Esophagus muscularis mucosa (tissue), 4 donors: ENCODE measurements around the gene ZNF804B. TPM values are rescaled to one million over a fixed set of nuclear protein-coding genes. Genes with fewer than 3 reads are reported as not detected.

ENCODE experiments used
- DNase-seq: peaks from one replicate; pipeline ENCODE4 v3.0.0-alpha.2; 2017; ENCODE audit errors: extremely low spot score
- H3K27ac ChIP-seq, 4 donors: fragments of 200-600 bp; sonication (generic); replicated peaks in 1 of 4; 1 replicate in 3 of 4; 2 replicates in 1 of 4; pipeline ENCODE4 v1.5.1; 2016 to 2019; ENCODE audit warnings: mild to moderate bottlenecking in 1 of 4
- H3K27me3 ChIP-seq, 4 donors: fragments of 200-600 bp; sonication (generic); one replicate each; pipeline versions ENCODE4 v1.5.1 to v1.6.0; 2016 to 2019
- H3K36me3 ChIP-seq, 4 donors: fragments of 200-600 bp; sonication (generic); one replicate each; pipeline ENCODE4 v1.5.1; 2016 to 2019
- H3K4me1 ChIP-seq, 4 donors: fragments of 200-600 bp; sonication (generic); one replicate each; pipeline ENCODE4 v1.5.1; 2016 to 2019
- H3K4me3 ChIP-seq, 4 donors: fragments of 200-600 bp; sonication (generic); 1 replicate in 2 of 4; 2 replicates in 2 of 4; pipeline ENCODE4 v1.5.1; 2016 to 2019; ENCODE audit warnings: mild to moderate bottlenecking in 4 of 4, moderate library complexity in 1 of 4
- H3K9me3 ChIP-seq, 4 donors: fragments of 200-600 bp; sonication (generic); 1 replicate in 3 of 4; 2 replicates in 1 of 4; pipeline ENCODE4 v1.5.1; 2016 to 2019
- EP300 ChIP-seq: sonication (generic); formaldehyde crosslinking; IDR thresholded peaks from one replicate; pipeline ENCODE4 v1.6.1; 2017; ENCODE audit warnings: antibody characterized with exemption
- POLR2A ChIP-seq: fragments of 450-650 bp; IDR thresholded peaks from one replicate; pipeline ENCODE4 v1.6.1; 2017; ENCODE audit warnings: antibody characterized with exemption, moderate library complexity, mild to moderate bottlenecking, low read depth
- POLR2AphosphoS5 ChIP-seq, 2 donors: sonication (generic); formaldehyde crosslinking; IDR thresholded peaks; one replicate each; pipeline ENCODE4 v1.6.1; 2017; ENCODE audit warnings: antibody characterized with exemption in 2 of 2
- WGBS: methylation state at CpG from one replicate; pipeline ENCODE4 v1.1.5; 2018; 5-methylcytosine and 5-hydroxymethylcytosine counted together
- intact Hi-C: fragments of 100-400 bp; cut with DNase I; formaldehyde crosslinking; loops from one replicate; pipeline ENCODE4 v1.15.1; 2023
- total RNA-seq, 4 donors: library from RNA; depleted of rRNA; stranded (reverse); fragments of >200 nt; gene quantifications; one replicate each; pipeline versions ENCODE4 v1.1.0 to v1.2.1, GENCODE V29; 2016
- TF ChIP-seq, protein P1 (sequence below), 3 experiments: fragments of 200-600 bp in 2 of 3; fragments of 450-650 bp in 1 of 3; sonication (generic) in 2 of 3; IDR thresholded peaks; one replicate each; pipeline ENCODE4 v1.5.1; 2017 to 2019; ENCODE audit warnings: antibody characterized with exemption in 3 of 3, mild to moderate bottlenecking in 2 of 3, moderate library complexity in 1 of 3

The ZNF804B gene
- total RNA-seq, 4 donors from 2014 or later = not detected

GRCh38 chr7:88806280-88807037 is 47.0 kb downstream of the ZNF804B start:
- H3K4me1 ChIP-seq = no peaks in the 10 kb centered on the region
- no peak for DNase-seq
- no peak overlapping the region for H3K4me3 ChIP-seq
- intact Hi-C loops = no loop called here
- H3K27me3 ChIP-seq = no peaks in the 10 kb centered on the region
- no peak overlapping the region for H3K27ac ChIP-seq
- TF ChIP-seq EP300 = no peak
- TF ChIP-seq POLR2AphosphoS5 (IDR thresholded peaks at IDR 0.05) = no peak
- TF ChIP-seq POLR2A = no peak
- TF ChIP-seq, protein P1, sequence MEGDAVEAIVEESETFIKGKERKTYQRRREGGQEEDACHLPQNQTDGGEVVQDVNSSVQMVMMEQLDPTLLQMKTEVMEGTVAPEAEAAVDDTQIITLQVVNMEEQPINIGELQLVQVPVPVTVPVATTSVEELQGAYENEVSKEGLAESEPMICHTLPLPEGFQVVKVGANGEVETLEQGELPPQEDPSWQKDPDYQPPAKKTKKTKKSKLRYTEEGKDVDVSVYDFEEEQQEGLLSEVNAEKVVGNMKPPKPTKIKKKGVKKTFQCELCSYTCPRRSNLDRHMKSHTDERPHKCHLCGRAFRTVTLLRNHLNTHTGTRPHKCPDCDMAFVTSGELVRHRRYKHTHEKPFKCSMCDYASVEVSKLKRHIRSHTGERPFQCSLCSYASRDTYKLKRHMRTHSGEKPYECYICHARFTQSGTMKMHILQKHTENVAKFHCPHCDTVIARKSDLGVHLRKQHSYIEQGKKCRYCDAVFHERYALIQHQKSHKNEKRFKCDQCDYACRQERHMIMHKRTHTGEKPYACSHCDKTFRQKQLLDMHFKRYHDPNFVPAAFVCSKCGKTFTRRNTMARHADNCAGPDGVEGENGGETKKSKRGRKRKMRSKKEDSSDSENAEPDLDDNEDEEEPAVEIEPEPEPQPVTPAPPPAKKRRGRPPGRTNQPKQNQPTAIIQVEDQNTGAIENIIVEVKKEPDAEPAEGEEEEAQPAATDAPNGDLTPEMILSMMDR (IDR thresholded peaks at IDR 0.05) = no peak
- 80% methylated on average over 2 of the region's 2 CpGs for WGBS
- H3K9me3 ChIP-seq = no peaks in the 10 kb centered on the region
- no peaks in the 10 kb centered on the region for H3K36me3 ChIP-seq

DNA sequence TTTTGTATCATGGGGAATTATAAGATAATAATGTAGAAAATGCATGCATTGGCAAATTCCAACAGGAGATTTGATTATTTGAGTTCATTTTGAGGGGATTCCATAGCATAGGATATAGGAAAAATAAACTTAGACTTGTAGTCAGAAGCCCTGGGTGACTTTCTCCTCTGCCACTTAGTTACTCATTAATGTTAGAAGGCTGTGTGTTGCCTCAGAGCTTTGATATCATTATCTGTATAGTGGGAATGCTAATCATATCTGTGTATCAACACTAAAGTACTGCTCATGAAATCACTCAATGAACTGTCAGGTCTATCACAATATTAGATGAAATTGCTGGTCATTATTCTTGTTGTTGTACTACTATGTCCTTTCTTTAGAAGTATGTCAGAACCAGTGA is 59.1 kb downstream of the ZNF804B start:
- Histone ChIP-seq H3K36me3 (no peaks in the 10 kb centered on the region), H3K4me3 (no peak overlapping the region), H3K27me3 (no peaks in the 10 kb centered on the region), H3K9me3 (no peaks in the 10 kb centered on the region), H3K4me1 (no peaks in the 10 kb centered on the region), H3K27ac (no peak overlapping the region)
- DNase-seq = no peak
- TF ChIP-seq, protein P1 (IDR thresholded peaks at IDR 0.05) = no peak
- TF ChIP-seq POLR2A (no peak), POLR2AphosphoS5 (IDR thresholded peaks at IDR 0.05) (no peak), EP300 (no peak)
- intact Hi-C loops = no loop called here

GRCh38 chr7:88826222-88826621 is 66.7 kb downstream of the ZNF804B start:
- Histone ChIP-seq H3K27ac (no peak overlapping the region), H3K27me3 (no peaks in the 10 kb centered on the region), H3K4me1 (no peaks in the 10 kb centered on the region), H3K9me3 (no peaks in the 10 kb centered on the region), H3K4me3 (no peak overlapping the region), H3K36me3 (no peaks in the 10 kb centered on the region)
- TF ChIP-seq EP300 (no peak), POLR2AphosphoS5 (IDR thresholded peaks at IDR 0.05) (no peak), POLR2A (no peak)
- TF ChIP-seq, protein P1 (IDR thresholded peaks at IDR 0.05) = no peak
- WGBS = 71% methylated on average over 3 of the region's 3 CpGs
- intact Hi-C loops = no loop called here
- no peak for DNase-seq

DNA sequence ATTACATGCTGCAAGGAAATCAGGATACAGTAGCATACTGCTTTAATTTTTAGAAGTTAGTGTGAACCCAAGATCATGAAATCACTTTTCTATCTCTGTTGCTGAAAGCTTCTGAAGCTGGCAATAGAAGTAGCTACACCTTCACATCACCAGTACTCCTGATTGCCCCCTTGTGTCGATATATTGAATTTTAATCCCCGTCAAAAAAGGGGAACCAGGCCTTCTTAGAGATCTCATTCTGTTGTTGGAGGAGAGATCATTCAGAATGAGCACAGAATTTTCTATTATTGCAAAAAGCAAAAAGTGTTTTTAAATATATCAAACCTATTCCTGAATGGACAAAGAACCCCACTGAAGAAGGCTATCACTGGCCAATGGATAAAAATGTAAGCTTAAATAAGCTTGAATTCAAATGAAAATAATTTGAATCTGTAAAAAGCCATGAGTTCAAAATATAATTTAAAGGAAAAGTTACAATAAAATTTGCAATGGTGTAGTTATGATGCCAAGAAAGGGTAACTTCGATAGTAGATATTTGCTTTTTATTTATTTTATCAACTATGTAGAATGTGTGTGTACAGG is 75.7 kb downstream of the ZNF804B start:
- no peak for DNase-seq
- Histone ChIP-seq H3K27me3 (no peaks in the 10 kb centered on the region), H3K4me3 (no peak overlapping the region), H3K4me1 (no peaks in the 10 kb centered on the region), H3K36me3 (no peaks in the 10 kb centered on the region), H3K9me3 (no peaks in the 10 kb centered on the region), H3K27ac (no peak overlapping the region)
- WGBS = 35% methylated on average over 3 of the region's 3 CpGs
- TF ChIP-seq EP300 = no peak
- TF ChIP-seq POLR2AphosphoS5 (IDR thresholded peaks at IDR 0.05) = no peak
- TF ChIP-seq POLR2A = no peak
- TF ChIP-seq, protein P1 (IDR thresholded peaks at IDR 0.05) = peak in 1 of 3 experiments; percentile 28
- intact Hi-C loops = no loop called here
